Gastroesophageal sphincter (tissue), 2 donors: ENCODE results near the gene SPEF2.

Experiments used
- POLR2A ChIP-seq, 2 donors: fragments of 450-650 bp; IDR thresholded peaks; one replicate each; pipeline ENCODE4 v1.6.1; 2017; ENCODE audit warnings: antibody characterized with exemption in 2 of 2, mild to moderate bottlenecking in 2 of 2, moderate library complexity in 1 of 2
- POLR2AphosphoS5 ChIP-seq: sonication (generic); formaldehyde crosslinking; IDR thresholded peaks from one replicate; pipeline ENCODE4 v1.6.1; 2017; ENCODE audit warnings: antibody characterized with exemption

DNA sequence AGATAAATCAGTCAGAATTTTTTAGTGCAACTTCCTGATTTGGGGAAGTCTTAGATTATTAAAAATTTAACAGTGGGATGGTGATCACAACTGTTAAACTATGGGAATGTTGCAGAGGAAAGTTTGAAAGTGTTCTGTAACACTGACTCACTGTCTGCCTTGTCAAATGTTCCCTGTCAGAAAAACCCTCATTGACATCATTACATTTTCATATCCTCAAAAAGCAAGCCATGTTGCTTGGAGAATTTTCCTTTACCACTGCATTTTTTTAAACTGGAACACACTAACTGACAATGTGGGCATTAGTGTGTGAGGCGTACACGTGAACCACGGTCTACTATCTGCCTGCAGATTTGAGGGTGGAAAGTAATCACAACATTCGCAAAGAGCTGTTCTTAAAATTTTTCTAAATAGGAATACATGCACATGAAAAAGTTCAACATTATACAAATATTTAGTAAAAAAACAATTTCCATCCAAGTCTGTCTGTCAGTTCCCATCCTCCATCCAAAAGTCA lies 210.5 kb downstream of the SPEF2 start:
- no peak for TF ChIP-seq POLR2AphosphoS5
- TF ChIP-seq POLR2A (IDR thresholded peaks at IDR 0.05): no peak
